Activated CD8-positive, alpha-beta memory T cell treated with anti-CD3 and anti-CD28 coated beads for 24 hours (primary cell): ENCODE data around the gene NCAPG.

Experiments
- DNase-seq: peaks from one replicate; pipeline ENCODE4 v3.0.0-alpha.2; 2020

Gene NCAPG

GRCh38 chr4:17884063-17884462 lies 73.3 kb downstream of the NCAPG start:
- no peak for DNase-seq

GRCh38 chr4:17884511-17884910 lies 73.7 kb downstream of the NCAPG start:
- DNase-seq = no peak

- no peak for DNase-seq
Observed at GRCh38 chr4:17889692-17890091, 78.9 kb downstream of the NCAPG start.

DNA sequence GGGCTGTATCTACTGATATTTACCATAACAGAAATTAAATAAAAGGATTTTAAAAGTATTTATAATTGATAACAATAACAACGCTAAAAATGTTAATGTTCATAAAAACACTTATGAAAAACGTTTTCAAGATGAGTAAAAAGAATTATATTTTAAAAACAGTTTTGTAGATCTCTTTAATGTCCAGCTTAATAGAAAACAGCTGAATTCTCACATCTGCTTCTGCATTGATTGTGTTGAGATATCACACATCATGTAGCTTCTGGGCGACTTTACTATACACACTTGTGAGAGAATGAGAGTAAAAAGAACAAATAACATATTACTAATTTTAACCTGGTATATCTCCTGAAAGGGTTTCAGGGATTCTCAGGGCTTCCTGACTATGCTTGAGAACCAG lies 83.6 kb downstream of the NCAPG start:
- DNase-seq = no peak
